HT-29 (cell line): ENCODE measurements around the gene TBL1X. TPM values are rescaled to one million over a fixed set of nuclear protein-coding genes. Genes with fewer than 3 reads are reported as not detected.
A peak's percentile ranks its signal among the peaks of the same experiment; 100 is the strongest.
"Not testable (repeated sequence)": the region's sequence is repeated elsewhere in the genome, so short reads cannot be mapped to it uniquely, and the experiment has no call there.

Experiments
- DNase-seq: peaks from one replicate; pipeline ENCODE4 v3.0.0-alpha.2; 2015; ENCODE audit warnings: low spot score
- total RNA-seq: library from RNA; depleted of rRNA; stranded (reverse); fragments of >200 nt; shearing (Covaris generic); gene quantifications from 2 replicates; pipeline ENCODE4 v1.2.3, GENCODE V29; 2014; rRNA removed

TBL1X gene
- 10.4 and 14.1 TPM in 2 replicates for total RNA-seq

DNA sequence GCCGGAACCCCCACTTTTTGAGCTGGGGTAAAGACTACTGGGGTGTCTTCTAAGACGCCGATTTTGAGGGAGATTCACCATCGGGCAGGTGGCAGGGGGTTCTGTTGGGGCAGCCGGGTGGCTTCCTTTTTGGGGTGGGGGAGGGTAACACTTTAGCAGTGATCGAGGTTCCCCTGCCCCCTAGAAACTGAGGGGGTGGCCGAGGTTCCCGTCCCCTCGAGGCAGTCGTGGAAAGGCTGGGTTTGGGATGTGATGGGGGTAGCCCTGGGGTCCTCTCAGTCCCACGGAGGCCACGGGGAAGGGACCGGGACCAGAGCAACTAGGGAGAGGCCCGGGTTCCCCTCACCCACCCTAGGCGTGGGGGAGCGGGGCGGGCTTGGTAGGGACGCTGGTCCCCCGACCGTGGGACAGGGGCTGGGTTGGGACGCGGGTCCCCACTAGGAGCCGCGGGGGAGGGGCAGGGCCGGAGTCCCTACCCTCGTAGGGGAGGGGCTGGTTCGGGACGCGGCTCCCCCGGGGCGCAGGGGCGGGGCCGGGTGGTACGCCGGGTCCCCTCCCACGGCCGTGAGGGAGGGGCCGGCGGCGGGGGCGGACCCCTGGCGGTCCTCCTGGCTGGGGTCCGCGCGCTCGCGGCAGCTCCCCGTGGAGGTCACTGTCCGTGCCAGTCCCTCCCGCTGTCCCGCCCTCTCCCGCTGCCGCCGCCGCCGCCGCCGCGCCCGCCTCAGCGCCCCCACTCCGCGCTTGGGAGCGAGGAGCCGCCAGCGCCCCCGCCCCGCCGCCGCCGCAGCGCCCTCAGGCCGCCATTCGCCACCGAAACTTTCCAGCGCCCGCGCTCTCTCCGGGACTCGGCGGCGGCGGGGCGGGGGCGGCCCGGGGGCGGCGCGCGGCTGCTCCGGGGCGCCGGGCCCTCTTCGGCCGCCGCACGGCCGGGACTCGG, at the start of gene TBL1X:
TBL1X (plus strand) TSS at position 624 of the 937 bp plus-strand sequence. CDS start 188,529 bp downstream, outside the sequence.
- DNase-seq, result no peak

DNA sequence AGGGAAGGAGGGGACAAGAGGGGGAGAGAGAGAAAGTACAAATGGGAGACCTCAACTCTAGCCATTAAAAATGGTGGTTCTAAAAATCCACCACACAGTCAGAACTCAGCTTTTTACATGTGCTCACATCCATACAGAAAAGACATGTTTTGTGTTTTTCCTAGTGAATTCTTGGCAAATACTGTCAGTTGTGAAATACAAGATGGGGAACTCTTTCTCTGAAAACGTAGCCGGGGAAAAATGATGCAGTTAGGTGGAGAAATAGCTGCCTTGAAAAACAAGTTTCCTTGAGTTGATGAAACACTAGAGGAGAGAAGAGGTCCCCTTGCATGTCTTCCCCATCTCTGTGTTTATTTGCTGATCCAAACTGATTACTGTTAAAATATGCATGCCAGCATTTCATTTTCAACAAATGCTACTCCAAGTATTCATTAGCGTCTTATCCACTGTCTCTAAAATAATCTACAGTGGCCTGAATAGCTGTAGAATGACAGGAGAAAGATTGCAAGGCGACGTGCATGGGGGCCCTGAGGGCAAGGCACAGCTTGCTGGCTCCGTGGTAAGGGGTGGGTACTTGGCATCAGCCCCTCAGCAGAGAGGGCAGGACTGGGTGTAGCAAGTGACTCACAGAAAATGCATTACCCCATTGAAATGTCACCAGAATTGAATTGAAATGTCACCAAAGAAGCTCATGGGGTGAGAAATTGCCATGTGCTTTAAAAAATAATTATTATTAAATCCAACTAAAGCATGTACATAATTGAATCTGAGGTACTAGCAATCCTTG, 48.1 kb upstream of the TBL1X start:
- DNase-seq, result peak; percentile 27

DNA sequence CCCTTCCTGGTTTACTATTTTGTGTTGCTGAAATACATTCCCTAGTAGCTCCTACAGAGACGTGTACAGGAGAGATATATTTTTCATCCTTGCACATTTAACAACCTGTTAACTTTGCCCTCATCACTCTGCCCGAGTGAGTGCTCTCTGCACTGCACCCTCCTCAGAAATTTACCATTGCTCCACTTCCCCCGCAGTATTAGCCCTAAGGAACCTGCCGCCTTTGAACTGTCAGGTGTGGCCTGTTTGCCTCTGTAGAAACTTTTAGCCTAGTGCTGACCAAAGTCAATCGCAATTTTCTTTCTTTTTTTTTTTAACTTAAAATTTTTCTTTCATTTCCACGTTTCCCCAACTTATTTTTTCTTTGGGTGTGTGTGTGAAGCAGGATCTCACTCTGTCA, 46.6 kb upstream of the TBL1X start:
- peak; percentile 43 for DNase-seq

DNA sequence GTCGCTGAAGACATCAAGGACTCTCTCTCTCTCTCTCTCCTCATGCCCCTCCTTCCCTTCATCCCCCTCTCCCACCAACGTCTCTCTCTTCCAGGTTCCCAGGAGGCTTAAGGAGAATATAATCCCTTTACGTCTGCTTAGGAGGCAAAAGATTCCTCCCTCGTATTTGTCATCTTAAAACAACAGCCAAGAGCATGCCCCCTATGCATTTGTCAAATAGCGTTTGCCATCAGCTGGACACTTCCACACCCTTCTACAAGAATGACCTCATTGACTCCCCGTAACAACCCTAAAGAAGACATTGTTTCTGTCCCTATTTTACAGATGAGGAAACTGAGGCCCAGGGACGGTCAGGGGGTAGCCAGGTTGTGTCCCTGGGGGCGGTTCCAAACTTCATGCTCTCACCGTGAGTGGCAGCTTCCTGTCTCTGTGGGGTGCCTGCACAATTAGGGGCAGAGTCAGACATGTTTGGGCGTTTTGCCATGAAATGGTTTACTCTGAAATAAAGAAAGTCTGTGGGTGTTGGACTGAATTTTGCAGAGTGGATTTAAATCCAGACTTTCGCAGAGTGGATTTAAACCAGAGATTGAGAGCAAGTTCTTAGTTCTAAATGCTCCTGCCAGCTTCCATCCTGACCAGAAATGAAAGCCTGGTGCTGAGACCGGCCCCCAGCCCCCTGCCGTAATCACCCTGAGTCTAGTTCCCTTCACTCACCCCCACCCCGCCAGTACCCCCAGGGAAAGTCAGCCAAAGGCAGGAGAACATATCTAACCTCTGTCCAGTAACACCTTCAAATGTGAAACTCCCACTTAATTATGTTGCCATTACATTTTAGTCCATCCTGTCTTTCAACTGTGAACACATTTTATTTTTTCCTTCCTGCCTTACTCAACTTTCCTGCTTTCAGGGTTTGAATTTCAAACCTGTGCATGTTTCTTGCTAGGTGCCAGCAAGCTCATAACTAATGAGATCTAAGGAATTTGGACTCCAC, 44.3 kb upstream of the TBL1X start:
- DNase-seq, result no peak

DNA sequence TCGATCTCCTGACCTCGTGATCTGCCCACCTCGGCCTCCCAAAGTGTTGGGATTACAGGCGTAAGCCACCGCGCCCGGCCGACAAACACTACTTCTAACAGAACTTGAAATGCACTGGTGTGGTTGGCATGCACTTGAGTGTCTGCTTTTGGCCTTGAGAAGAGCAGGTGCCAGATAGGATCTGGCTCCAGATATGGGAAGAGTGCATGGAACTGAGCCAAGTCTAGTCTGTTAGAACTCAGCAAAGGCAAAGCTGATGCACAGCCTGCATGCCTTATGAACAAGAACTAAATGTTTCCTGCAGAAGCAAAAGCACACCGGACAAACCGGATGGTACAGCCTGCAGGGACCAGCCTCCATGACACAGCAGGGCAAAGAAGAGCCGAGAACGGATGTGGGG, 35.1 kb upstream of the TBL1X start:
- DNase-seq, result peak; percentile 22

DNA sequence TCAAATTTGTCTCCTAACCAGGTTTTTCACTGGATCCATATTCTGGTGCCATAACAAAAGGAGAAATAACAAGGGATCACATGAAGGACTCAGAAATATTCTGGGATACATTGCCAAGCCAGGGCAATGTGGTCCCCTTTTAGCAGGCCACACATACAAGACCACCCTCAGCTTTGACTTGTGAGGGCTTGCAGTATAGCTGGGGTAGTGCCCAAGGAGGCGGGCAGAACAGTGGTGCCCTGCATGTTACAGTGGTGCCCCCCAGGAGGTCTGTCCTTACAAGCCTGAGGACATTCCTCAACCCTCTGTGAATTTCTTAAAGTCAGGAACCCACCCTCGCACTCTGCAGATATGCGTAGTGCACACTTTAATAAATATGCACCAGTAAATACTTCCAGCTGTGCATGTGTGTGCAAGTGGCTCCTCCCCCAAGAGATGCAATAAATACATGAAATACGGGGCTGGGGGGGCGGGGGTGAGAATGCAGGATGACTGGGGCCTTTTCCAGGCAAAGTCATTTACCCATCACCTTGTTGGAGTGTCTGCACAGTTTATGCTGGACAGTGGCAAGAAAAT, 34.4 kb upstream of the TBL1X start:
- no peak for DNase-seq

DNA sequence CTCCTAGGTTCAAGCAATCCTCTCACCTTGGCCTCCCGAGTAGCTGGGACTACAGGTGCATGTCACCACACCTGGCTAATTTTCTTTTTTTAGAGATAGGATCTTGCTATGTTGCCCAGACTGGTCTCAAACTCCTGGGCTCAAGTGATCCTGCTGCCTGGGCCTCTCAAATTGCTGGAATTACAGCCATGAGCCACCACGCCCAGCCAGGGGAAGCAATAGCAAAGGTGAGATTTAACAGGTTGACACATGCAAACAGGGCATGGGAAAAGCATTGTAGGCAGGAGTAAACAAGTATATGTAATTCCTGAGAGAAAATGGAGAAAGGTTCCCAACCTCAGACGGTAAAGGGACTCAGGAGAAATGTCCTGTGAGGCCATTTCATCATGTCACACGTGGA, 33.6 kb upstream of the TBL1X start:
- no peak for DNase-seq

DNA sequence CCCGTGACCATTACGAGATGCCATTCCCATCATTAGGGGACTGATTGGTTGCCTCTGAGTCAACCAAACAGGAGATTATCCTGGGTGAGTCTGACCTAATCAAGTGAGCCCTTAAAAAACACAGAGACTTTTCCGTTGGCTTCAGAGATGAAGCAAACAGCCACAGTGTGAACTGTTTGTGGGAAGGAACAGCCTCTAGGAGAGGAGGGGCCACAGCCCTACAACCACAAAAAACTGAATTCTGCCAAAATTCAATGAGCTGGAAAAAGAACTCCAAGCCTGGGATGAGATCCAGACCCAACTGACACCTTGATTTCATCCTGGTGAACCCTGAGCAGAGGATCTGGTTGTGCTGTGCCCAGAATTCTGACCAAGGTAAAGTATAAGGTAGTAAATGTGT, 31.3 kb upstream of the TBL1X start:
- no peak for DNase-seq

DNA sequence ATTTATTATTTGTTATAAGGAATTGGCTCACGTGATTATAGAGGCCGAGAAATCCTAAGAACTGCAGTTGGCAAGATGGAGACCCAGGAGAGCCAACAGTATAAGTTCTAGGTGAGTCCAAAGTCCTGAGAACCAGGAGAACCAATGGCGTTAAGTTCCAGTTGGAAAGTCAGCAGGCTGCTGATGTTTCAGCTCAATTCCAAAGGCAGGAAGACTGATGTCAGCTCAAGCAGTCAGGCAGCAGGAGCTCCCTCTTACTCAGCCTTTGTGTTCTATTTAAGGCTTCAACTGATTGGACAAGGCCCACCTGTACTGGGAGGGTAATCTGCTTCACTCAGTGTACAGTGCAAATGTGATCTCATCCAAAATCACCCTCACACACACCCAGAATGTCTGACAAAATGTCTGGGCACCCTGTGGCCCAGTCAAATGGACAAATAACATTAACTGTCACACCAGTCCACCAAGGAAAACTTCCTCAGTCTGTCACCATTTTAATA, 30.8 kb upstream of the TBL1X start:
- no peak for DNase-seq

DNA sequence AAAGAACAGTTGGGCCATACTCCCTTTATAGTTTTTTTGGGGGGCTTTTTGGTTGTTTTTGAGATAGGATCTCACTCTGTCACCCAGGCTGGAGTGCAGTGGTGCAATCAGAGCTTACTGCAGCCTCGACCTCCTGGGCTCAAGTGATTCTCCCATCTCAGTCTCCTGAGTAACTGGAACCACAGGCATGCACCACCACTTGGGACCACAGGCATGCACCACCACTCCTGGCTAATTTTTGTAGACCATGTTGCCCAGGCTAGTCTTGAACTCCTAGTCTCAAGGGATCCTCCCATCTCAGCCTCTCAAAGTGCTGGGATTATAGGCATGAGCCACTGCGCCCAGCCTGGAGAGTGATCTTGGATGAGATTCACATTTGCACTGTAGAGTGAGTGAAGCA, 29.8 kb upstream of the TBL1X start:
- not testable (repeated sequence) for DNase-seq

DNA sequence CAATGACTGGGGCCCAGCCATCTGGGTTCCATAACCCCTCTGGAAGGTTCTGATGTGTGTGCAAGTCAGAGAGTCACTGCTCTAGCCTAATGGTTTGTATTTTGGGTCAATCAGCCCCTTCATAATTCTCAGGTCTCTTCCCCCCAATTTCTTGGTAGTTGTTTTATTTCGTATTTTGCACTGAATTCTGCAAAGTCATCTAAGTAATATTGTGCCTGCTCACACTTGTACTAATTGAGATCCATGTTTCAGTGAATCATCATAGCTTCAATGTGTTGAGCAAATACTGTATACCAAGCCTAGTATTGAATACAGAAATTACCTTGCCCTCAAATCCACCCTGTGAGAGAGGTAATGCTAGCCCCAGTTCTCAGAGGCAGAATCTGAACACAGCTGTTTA, 28.0 kb upstream of the TBL1X start:
- DNase-seq, result no peak

DNA sequence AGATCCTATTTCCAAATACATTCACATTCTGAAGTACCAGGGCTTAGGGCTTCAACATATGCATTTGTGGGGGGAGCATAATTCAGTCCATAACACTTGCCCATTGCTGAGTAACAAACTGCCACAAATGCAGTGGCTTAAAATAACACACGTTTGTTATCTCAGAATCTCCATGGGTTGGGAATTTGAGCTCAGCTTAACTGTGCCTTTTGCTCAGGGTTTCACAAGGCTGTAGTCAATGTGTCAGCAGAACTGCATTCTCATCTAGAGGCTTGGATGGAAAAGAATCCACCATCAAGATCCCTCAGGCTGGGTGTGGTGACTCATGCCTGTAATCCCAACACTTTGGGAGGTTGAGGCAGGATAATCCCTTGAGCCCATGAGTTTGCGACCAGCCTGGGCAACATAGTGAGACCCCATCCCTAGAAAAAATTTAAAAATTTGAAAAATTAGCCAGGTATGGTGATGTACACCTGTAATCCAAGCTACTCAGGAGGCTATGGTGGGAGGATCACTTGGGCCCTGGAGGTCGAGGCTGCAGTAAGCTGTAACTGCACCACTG, 25.8 kb upstream of the TBL1X start:
- DNase-seq, result no peak

DNA sequence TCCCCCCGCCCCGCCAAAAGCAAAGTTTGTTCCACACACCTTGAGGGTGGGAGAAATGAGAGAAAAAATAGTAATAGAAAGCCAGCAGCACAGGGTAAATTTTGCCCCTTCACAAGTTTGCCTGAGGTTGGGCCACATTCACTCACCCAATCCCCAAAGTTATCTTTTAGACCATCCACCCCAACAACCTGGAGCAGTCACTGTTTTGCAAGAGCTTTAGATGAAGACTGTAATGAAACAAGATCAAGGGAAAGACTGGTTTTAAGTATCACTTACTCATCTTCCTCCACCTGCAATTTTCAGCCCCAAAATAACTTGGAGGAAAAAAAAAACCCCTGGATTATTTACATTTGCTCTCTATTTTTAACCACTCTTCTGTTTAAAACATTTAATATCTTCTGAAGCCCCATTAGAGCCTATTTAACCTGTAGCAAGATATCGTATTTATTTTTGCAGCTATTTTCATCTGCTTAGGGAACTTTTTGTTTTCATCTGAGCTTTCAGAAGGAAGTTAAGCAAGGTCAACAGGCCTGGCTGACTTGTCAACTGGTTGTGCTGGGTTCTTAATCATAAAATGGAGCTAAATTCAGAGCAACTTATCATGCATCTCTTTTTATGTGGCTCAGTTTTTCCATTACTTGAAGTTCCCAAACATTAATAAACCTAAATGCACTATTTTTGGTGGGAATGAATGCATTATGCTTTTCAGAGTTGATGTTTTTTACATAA, 24.6 kb upstream of the TBL1X start:
- no peak for DNase-seq

DNA sequence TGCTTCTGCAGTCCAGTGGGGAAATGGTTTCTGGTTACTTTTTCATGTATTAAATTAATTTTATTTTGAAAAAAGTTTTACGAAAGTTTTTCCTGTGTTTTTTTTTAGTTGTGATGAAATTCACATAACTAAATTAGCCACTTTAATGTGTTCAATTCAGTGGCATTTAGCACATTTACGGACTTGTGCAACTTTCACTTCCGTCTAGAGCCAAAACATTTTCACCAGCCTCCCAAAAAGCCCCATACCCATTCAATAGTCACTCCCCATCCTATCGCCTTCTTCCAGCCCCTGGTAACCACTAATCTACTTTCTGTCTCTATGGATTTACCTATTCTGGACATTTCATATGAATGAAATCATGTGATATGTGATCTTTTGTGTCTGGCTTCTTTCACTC, 22.8 kb upstream of the TBL1X start:
- DNase-seq, result no peak

DNA sequence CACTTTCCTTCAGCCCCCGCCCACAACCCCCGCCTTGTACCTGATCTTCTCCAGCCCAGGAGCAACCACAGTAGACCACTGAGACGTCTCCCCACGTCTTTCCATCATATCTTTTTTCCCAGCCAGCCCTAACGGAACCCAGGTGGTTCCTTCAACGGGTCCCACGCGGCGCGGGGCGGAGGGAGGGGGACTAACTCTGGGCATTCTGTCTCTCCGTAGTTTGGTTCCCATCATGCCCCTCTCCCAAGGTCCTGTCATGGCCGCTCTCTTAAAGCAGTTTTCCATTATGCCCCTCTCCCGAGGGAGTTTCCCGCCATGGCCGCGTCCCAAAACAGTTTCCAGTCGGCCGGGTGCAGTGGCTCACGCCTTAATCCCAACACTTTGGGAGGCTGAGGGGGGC, 21.5 kb upstream of the TBL1X start:
- DNase-seq, result no peak

DNA sequence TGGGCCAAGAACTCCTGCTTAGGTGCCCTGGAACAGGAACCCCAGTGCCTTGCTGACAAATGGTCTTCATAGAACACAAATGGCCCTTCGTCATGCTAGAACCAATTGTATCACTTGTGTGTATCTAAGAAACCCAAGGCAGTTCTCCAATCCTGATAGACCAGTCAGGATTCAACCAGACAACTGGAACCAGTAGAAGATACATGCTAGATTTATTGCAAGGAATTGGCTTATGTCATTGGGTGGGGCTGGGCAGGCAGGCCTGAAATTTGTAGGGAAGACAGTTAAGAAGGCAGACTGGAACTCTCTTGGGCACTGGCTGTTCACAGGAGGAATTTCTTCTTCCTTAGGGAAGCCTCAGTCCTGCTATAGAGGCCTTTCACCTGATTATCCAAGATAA, 17.0 kb upstream of the TBL1X start:
- DNase-seq, result no peak

DNA sequence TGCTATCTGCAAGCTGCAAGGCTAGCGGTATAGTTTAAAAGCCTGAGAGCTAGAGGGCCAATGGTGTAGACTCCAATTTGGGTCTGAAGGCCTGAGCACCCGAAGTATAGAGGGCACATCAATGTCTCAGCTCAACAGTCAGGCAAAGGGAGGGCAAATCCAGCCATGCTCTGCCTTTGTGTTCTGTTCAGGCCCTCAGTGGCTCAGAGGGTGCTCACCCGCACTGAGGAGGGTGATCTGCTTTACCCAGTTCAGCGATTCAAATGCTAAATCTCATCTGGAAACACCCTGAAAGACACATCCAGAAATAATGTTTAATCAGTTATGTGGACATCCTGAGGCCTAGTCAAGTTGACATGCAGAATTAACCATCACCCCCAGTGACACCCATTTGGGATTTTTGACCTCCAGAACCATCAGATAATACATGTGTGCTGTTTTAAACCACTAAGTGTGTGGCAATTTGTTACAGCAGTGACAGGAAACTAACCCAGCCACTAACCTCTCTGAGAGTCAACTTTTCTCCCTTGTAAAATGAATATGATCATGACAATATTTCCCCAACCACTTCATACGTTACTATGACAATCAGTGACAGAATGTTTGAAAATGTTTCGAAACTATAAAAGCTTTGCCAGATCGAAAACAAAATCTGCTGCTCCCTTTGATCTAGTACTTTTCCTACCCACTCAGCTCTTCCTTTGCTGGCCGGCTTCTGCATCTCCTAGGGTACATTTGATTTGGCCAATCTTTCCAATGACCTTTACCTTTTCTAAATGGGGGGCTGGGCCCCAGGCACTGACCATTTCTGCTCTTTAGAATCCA, 8.4 kb upstream of the TBL1X start:
- no peak for DNase-seq

DNA sequence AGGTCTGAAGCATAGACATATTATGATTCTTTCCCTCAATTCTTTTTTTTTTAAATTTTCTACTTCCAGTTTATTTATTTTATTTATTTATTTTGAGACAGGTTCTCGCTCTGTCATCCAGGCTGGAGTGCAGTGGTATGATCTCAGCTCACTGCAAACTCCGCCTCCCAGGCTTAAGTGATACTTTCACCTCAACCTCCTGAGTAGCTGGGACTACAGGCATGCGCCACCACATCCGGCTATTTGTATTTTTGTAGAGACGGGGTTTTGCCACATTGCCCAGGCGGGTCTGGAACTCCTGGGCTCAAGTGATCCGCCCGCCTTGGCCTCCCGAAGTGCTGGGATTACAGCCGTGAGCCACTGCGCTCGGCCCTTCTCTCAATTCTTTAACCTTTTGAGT, 6.8 kb upstream of the TBL1X start:
- DNase-seq, result not testable (repeated sequence)

DNA sequence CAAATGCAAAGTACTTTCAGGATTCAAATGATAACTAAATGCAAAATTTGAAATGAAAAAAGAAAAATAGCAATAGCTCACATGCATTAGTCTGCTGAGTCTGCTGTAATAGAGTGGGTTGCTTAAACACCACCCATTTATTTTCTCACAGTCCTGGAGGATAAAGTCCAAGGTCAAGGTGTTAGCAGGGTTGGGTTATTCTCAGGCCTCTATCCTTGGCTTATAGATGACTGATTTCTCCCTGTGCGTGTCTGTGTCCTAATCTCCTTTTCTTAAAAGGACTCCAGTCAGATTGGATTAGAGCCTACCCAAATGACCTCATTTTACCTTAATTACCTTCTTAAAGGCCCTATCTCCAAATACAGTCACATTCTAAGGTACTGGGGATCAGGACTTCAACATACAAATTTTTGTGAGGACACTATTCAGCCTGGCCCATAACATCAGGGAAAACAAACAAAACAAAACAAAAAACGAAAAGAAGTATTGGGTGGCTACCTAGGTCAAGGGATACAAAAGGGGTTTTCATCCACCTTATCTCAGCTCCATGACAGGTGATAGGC, 6.3 kb upstream of the TBL1X start:
- DNase-seq, result no peak
